Mesodermal cell (in vitro differentiated cells): Measurements from ENCODE around the gene RFLNA.

Experiments
- H3K27ac ChIP-seq: 2 replicates; pipeline ENCODE4 v1.7.0; 2013; ENCODE audit warnings: mild to moderate bottlenecking, low read depth, low read length, moderate library complexity; ENCODE audit not compliant: severe bottlenecking
- H3K36me3 ChIP-seq: 2 replicates; pipeline ENCODE4 v1.7.1; 2013; ENCODE audit warnings: mild to moderate bottlenecking, low read length, moderate library complexity; ENCODE audit not compliant: control insufficient read depth, insufficient read depth
- H3K4me1 ChIP-seq: one replicate; pipeline ENCODE4 v1.7.1; 2013; ENCODE audit warnings: mild to moderate bottlenecking, low read length; ENCODE audit not compliant: insufficient read depth, control insufficient read depth, poor library complexity, severe bottlenecking
- H3K4me3 ChIP-seq: 2 replicates; pipeline ENCODE4 v1.7.0; 2013; ENCODE audit warnings: low read length, control low read depth, mild to moderate bottlenecking; ENCODE audit not compliant: insufficient read depth, poor library complexity, severe bottlenecking; ENCODE audit errors: extremely low read depth
- H3K9me3 ChIP-seq: 2 replicates; pipeline ENCODE4 v1.7.1; 2013; ENCODE audit warnings: mild to moderate bottlenecking, low read length, moderate library complexity; ENCODE audit not compliant: control insufficient read depth
- WGBS, 2 experiments: methylation state at CpG; one replicate each; pipeline ENCODE4 v1.1.5; 2013; ENCODE audit warnings: missing lambda C conversion rate in 2 of 2; ENCODE audit not compliant: insufficient coverage in 2 of 2; 5-methylcytosine and 5-hydroxymethylcytosine counted together

Gene RFLNA

GRCh38 chr12:124332900-124333299, 38.0 kb downstream of the RFLNA start:
- H3K4me3 ChIP-seq, result no peak overlapping the region
- peaks cover 94% of the 10 kb centered on the region for H3K36me3 ChIP-seq
- no peaks in the 10 kb centered on the region for H3K9me3 ChIP-seq
- H3K27ac ChIP-seq, result no peak overlapping the region
- no peaks in the 10 kb centered on the region for H3K4me1 ChIP-seq
- WGBS, 2 experiments, result 94 to 96% methylated on average over 8 to 12 of the region's 12 CpGs

- peaks cover 87% of the 10 kb centered on the region for H3K36me3 ChIP-seq
- no peaks in the 10 kb centered on the region for H3K9me3 ChIP-seq
- H3K4me3 ChIP-seq, result no peak overlapping the region
- H3K27ac ChIP-seq, result no peak overlapping the region
- no peaks in the 10 kb centered on the region for H3K4me1 ChIP-seq
- 100% methylated on average over 1 of the region's 20 CpGs; no CpG with 5 or more reads in 1 of the 2 experiments for WGBS, 2 experiments
These were observed 38.8 kb downstream of the RFLNA start for GRCh38 chr12:124333724-124334123.

GRCh38 chr12:124334266-124334665, 39.4 kb downstream of the RFLNA start:
- WGBS, 2 experiments, result 90 to 100% methylated on average over 6 to 7 of the region's 16 CpGs
- no peaks in the 10 kb centered on the region for H3K4me1 ChIP-seq
- H3K27ac ChIP-seq, result no peak overlapping the region
- H3K4me3 ChIP-seq, result no peak overlapping the region
- H3K36me3 ChIP-seq, result peaks cover 81% of the 10 kb centered on the region
- no peaks in the 10 kb centered on the region for H3K9me3 ChIP-seq

- peaks cover 77% of the 10 kb centered on the region for H3K36me3 ChIP-seq
- no peak overlapping the region for H3K4me3 ChIP-seq
- H3K9me3 ChIP-seq, result no peaks in the 10 kb centered on the region
- WGBS, 2 experiments, result 93 to 96% methylated on average over 13 to 14 of the region's 14 CpGs
- H3K4me1 ChIP-seq, result no peaks in the 10 kb centered on the region
- H3K27ac ChIP-seq, result no peak overlapping the region
These were observed 40.1 kb downstream of the RFLNA start for GRCh38 chr12:124334976-124335375.

- Histone ChIP-seq H3K36me3 (peaks cover 77% of the 10 kb centered on the region), H3K4me1 (no peaks in the 10 kb centered on the region)
- WGBS, 2 experiments, result 91 to 94% methylated on average over 17 to 19 of the region's 21 CpGs
These were observed 40.7 kb downstream of the RFLNA start for GRCh38 chr12:124335426-124336183.

GRCh38 chr12:124336184-124336437, 41.2 kb downstream of the RFLNA start:
- H3K36me3 ChIP-seq, result peaks cover 79% of the 10 kb centered on the region

More at GRCh38 chr12:124335426-124336183, 40.7 kb downstream of the RFLNA start:
- Histone ChIP-seq H3K27ac (no peak overlapping the region), H3K9me3 (no peaks in the 10 kb centered on the region), H3K4me3 (no peak overlapping the region)

GRCh38 chr12:124336742-124337520, 42.0 kb downstream of the RFLNA start:
- WGBS, 2 experiments, result 92 to 96% methylated on average over 29 to 33 of the region's 40 CpGs
- H3K4me3 ChIP-seq, result no peak overlapping the region
- no peaks in the 10 kb centered on the region for H3K4me1 ChIP-seq
- H3K9me3 ChIP-seq, result no peaks in the 10 kb centered on the region
- peaks cover 78% of the 10 kb centered on the region for H3K36me3 ChIP-seq
- H3K27ac ChIP-seq, result no peak overlapping the region

More at GRCh38 chr12:124336184-124336437, 41.2 kb downstream of the RFLNA start:
- Histone ChIP-seq H3K4me3 (no peak overlapping the region), H3K4me1 (no peaks in the 10 kb centered on the region), H3K9me3 (no peaks in the 10 kb centered on the region), H3K27ac (no peak overlapping the region)
- WGBS, 2 experiments, result 63 to 92% methylated on average over 2 to 10 of the region's 12 CpGs

- 95 to 98% methylated on average over 14 of the region's 14 CpGs for WGBS, 2 experiments
These were observed 42.7 kb downstream of the RFLNA start for GRCh38 chr12:124337622-124338021.

GRCh38 chr12:124338448-124338847, 43.6 kb downstream of the RFLNA start:
- Histone ChIP-seq H3K4me3 (no peak overlapping the region), H3K27ac (no peak overlapping the region), H3K36me3 (peaks cover 80% of the 10 kb centered on the region), H3K9me3 (no peaks in the 10 kb centered on the region), H3K4me1 (no peaks in the 10 kb centered on the region)
- WGBS, 2 experiments, result 88 to 100% methylated on average over 3 of the region's 6 CpGs

More at GRCh38 chr12:124337622-124338021, 42.7 kb downstream of the RFLNA start:
- Histone ChIP-seq H3K27ac (no peak overlapping the region), H3K9me3 (no peaks in the 10 kb centered on the region), H3K4me3 (no peak overlapping the region), H3K4me1 (no peaks in the 10 kb centered on the region), H3K36me3 (peaks cover 79% of the 10 kb centered on the region)

GRCh38 chr12:124338876-124339603, 44.1 kb downstream of the RFLNA start:
- Histone ChIP-seq H3K4me3 (no peak overlapping the region), H3K36me3 (peaks cover 81% of the 10 kb centered on the region), H3K4me1 (no peaks in the 10 kb centered on the region), H3K9me3 (no peaks in the 10 kb centered on the region), H3K27ac (no peak overlapping the region)
- 80 to 95% methylated on average over 1 to 3 of the region's 3 CpGs for WGBS, 2 experiments
